HL-60 (cell line): ENCODE measurements around the gene ANKRD28.

Experiments used
- CTCF ChIP-seq: IDR thresholded peaks from one replicate; pipeline ENCODE4 v1.5.1; 2011; ENCODE audit warnings: low read length, control low read depth, inconsistent platforms; ENCODE audit not compliant: insufficient read depth
- GABPA ChIP-seq: IDR thresholded peaks from 2 replicates; pipeline ENCODE4 v1.6.1; 2012; ENCODE audit warnings: low read depth
- POLR2AphosphoS5 ChIP-seq: IDR thresholded peaks from 2 replicates; pipeline ENCODE4 v1.6.1; 2012; ENCODE audit warnings: low read depth
- REST ChIP-seq: IDR thresholded peaks from 2 replicates; pipeline ENCODE4 v1.6.1; 2012; ENCODE audit warnings: low read depth; ENCODE audit not compliant: insufficient replicate concordance
- SPI1 ChIP-seq: IDR thresholded peaks from 2 replicates; pipeline ENCODE4 v1.6.1; 2012; ENCODE audit warnings: low read depth, mild to moderate bottlenecking, borderline replicate concordance

GRCh38 chr3:15649341-15649740 lies 148.4 kb downstream of the ANKRD28 start:
- no peak for TF ChIP-seq GABPA
- no peak for TF ChIP-seq REST
- TF ChIP-seq CTCF = no peak
- TF ChIP-seq POLR2AphosphoS5 = no peak
- TF ChIP-seq SPI1 = no peak
